GM03348 (cell line): ENCODE results near the gene RPS6KA2.
A peak's percentile ranks its signal among the peaks of the same experiment; 100 is the strongest.
"Not testable (repeated sequence)": the region's sequence is repeated elsewhere in the genome, so short reads cannot be mapped to it uniquely, and the experiment has no call there.

Experiments used
- DNase-seq: peaks from one replicate; pipeline ENCODE4 v3.0.0; 2012; ENCODE audit warnings: low spot score

RPS6KA2 gene

GRCh38 chr6:166529586-166529985 lies 97.5 kb downstream of the RPS6KA2 start:
- no peak for DNase-seq

DNA sequence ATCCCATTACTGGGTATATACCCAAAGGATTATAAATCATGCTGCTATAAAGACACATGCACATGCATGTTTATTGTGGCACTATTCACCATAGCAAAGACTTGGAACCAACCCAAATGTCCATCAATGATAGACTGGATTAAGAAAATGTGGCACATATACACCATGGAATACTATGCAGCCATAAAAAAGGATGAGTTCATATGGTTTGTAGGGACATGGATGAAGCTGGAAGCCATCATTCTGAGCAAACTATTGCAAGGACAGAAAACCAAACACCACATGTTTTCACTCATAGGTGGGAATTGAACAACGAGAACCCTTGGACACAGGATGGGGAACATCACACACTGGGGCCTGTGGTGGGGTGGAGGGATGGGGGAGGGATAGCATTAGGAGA lies 98.0 kb downstream of the RPS6KA2 start:
- DNase-seq = not testable (repeated sequence)

- no peak for DNase-seq
These were observed 99.2 kb downstream of the RPS6KA2 start for GRCh38 chr6:166527849-166528248.

- DNase-seq = no peak
These were observed 100.1 kb downstream of the RPS6KA2 start for GRCh38 chr6:166526937-166527336.

- DNase-seq = no peak
These were observed 101.5 kb downstream of the RPS6KA2 start for GRCh38 chr6:166525567-166525966.

DNA sequence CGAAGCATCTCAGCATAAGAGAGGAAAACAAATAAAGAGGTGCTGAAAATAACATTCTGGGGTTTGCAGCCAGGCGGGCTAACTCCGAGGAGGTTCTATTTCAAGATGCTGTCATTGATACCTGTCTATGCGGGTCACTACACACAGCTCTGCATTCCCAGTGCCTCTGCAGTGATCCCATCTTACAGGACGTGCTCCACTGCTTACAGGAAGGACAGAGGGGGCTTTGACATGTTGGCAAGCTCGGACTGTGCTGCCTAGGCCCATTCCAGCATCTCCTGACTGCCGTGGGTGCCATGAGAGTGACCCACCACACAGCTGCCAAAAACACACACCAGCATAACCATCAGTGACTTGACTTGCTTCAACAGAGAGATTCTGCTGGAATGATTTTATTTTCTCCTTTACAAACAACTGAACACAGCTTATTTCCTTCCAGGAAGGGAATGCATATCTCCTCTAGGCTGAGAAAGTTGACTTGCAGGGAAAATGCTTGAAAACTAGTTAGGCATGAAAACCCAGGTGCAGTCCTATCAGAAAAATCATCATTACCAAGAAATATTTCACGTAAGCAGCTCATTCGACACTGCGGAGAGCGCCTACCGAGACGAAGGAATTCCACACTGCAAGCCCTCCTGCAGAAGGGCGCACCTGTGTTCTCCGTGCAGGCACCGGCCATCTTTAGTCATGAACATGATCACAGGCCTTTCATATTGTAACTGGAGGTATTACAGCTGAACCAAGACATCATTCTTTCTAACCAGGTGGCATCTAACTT lies 103.1 kb downstream of the RPS6KA2 start:
- DNase-seq = no peak

DNA sequence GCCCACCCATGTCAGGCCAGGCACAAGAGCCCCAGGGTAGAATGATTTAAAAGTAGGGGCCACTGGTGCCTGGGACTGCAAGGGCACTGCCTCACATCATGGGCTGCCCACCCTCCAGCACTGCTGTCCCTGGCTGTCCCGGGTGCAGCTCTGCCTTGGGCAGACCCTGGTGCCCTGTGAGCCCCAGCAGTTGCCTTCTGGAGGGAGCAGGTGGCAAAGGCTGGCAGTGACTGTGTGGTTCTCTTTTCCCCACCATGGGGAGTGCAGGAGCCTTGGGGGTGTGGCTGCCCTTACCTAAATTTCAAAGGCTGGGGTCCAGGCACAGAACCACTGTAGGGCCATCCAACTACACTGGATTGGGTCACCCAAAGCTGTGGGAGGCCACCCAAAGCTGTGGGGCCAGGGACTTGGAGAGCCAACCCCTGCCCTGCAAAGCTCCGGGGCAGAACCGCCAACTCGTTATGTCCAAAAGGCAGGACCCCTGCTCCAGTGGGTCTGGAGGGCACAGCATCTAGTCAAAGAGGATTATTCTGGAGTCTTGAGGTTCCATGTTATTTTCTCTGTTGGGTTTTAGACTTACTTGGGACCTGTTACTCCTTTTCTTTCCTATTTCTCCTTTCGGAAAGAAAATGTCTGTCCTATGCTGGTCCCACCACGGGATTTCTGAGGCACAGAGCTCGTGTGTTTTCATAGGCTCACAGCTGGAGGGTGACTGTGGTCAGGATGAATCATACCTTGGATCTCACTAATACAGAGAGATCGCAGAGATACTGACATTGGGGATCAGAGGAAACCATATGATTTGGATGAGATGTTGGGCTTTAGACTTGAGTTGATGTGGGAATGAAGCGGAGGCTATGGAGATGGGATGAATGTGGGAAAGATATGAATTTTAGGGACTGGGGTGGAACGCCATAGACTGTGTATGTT lies 105.9 kb downstream of the RPS6KA2 start:
- DNase-seq = no peak

DNA sequence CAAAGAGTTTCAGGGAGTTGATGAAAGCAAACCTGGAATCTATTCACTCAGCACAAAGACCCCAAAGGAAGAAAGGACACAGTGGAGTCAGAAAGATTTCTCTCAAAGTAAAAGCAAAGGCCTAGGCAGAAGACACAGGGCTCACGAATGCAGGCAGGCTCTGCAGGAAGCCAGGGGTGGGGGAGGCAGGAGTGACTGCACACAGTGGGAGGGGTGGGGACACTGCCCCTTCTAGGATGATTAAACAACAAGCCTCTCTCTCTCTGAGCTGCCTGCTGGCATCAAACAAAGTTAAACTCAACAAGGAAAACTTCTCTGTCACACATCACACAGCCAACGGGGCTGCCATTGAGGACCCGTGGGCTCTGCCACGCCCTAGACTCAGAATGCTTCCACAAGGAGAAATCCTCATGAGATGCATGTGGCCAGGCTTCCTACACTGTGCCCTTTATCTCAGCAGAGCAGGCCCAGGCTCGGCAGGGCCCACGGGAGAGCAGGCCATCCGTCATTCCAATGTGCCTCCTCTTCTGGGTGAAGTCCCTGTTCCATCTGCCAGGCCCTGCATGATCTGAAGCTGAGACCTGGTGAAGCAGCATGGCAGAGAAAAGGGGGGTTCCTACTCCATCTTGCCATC lies 110.7 kb downstream of the RPS6KA2 start:
- no peak for DNase-seq

- DNase-seq = peak; percentile 89
These were observed 111.8 kb downstream of the RPS6KA2 start for GRCh38 chr6:166515072-166515810.

DNA sequence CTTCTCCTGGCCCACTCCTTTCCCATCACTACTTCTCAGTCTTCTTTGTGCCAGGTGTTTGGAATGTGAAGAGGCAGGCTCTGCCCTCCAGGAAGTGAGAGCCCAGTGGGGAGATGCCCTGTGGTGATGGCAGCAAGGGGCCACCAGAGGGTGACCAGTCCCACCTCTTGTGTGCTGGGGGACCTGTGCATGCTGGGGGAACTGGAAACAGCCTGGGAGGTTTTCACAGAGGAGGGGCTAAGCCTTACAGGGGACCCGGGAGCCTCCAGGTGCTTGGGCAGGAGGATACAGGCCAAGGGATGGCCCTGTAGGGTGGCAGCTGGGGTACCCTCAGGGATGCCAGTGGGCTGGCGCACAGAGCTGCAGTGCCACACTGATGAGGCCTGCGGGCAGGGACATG lies 112.9 kb downstream of the RPS6KA2 start:
- DNase-seq = no peak

DNA sequence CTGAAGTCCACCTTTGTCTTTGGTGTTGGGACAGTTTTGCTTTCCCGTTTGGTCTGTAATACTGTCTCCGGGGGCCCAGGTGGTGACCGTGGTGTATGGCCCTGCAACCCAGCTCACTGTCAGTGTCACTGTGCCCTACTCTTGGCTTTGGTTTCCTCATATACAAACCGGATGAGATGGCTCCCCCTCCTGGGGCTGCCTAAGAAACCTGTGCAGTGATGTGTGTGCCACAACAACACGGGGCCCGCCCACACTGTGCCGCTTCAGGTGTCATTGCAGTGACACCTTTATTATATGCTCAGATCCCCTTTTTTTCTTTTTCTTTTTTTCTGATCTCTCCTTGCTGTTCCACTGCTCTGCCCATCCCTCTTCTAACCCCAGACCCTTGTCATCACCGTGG lies 114.5 kb downstream of the RPS6KA2 start:
- no peak for DNase-seq

- no peak for DNase-seq
These were observed 115.7 kb downstream of the RPS6KA2 start for GRCh38 chr6:166511316-166511715.

GRCh38 chr6:166509193-166509592 lies 117.9 kb downstream of the RPS6KA2 start:
- DNase-seq = no peak

GRCh38 chr6:166508726-166509125 lies 118.3 kb downstream of the RPS6KA2 start:
- no peak for DNase-seq

DNA sequence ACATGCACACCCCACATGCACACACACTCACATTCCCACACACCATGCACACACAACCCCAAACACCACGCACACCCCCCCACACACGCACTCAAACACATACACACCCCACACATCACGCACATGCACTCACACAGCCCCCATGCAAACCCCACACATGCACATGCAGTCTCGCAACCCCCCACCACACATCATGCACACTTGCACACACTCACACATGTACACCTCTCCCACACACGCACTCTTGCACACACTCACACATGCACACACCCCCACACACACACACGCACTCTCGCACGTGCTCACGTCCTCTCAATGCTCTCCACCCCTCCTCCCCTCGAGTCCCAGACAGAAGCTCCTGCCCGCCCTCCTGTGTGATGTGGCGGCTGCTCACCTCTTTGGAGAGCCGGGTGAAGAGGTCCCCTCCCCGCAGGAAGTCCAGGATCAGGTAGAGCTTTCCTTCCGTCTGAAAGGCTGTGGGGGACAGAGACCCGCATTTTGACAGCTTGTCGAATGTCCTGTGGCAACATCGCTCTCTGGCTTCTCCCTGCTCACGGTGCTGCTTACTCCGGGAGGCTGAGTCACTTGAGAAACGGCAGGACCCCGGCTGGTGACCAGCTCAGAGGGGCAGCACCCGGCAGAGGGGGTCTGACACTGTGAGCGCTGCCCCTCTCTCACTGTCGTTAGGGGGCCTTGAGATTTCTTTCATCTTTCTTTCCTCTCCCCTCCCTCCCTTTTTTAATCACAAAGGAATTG lies 119.1 kb downstream of the RPS6KA2 start:
- DNase-seq = no peak

- no peak for DNase-seq
These were observed 119.7 kb downstream of the RPS6KA2 start for GRCh38 chr6:166507380-166507779.

DNA sequence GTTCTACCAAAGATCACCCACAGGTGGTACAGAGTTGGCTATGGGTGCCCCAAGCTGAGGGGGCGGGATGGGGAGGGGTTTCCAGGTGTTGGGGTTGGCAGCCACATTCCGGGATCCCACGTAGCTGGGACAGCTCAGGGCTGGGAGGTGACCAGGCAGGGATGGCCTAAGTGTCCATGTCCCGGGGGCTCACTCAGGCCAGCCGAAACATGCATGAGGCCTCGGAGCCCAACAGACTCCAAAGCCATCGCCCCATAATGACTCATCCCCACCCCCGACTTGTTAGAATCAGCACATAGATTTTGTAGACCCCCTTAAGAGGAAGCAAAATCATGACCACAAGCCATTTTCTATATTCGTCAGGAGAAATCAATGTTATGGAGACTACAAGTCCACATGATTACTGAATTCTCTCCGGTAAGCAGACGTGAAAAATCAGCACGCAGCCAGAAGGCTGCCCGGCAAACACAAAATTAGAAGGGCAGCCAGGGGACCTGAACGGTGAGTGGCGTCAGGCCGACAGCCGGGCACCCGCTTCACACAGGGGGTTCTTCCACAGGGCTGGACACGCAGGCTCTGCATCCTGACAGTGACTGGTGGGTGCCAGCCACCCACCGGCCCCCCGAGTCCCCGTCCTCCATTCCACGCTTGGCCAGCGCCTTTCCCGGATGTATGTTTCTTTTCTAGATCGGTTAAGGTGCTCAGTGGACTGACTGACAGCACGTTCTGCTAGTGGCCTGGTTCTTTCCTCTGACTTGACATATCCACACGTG lies 121.7 kb downstream of the RPS6KA2 start:
- no peak for DNase-seq

DNA sequence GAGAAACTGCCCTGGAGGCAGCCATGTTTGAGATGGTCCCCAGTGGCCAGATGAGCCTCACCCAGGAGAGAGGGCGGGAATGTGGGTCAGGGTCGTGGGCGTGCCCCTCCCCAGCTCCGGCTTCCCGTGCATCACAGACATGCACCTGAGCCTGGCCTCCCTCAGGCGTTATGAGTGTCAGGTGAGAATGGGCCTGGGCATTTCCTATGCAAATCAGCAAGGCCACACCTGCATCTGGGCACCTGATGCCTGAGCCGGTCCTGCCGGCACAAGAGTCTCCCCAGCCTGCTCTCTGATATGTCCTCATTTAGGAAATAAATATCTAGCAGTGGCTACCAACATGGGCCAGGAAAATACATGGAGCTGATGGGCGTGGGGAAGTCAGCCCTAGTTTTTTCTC lies 123.0 kb downstream of the RPS6KA2 start:
- DNase-seq = no peak

- DNase-seq = no peak
These were observed 123.8 kb downstream of the RPS6KA2 start for GRCh38 chr6:166503167-166503744.

DNA sequence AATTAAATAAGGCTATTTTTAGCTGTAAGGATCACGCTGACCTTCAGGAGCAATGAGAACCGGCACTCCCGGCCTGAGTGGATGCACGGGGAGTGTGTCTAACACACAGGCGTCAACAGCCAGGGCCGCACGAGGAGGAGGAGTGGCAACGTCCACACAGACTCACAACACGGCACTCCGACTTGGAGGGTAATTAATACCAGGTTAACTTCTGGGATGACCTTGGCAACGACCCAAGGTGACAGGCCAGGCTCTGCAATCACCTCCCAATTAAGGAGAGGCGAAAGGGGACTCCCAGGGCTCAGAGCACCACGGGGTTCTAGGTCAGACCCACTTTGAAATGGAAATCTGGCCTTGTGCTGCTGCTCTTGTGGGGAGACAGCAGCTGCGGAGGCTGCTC lies 124.6 kb downstream of the RPS6KA2 start:
- DNase-seq = no peak
